Ovary (tissue), 3 donors: ENCODE data around the gene KIF1A.

Source experiments
- POLR2A ChIP-seq: fragments of 450-650 bp; IDR thresholded peaks from one replicate; pipeline ENCODE4 v1.6.1; 2017; ENCODE audit warnings: antibody characterized with exemption, mild to moderate bottlenecking, moderate library complexity
- TF ChIP-seq, protein P1 (sequence below), 3 donors: fragments of 450-650 bp in 2 of 3; fragments of 200-600 bp in 1 of 3; IDR thresholded peaks; one replicate each; pipeline versions ENCODE4 v1.5.1 to v1.8.0; 2016 to 2022; ENCODE audit warnings: antibody characterized with exemption in 3 of 3, mild to moderate bottlenecking in 1 of 3
- donor health status: DM: no; HTN: no; CAD: no.

DNA sequence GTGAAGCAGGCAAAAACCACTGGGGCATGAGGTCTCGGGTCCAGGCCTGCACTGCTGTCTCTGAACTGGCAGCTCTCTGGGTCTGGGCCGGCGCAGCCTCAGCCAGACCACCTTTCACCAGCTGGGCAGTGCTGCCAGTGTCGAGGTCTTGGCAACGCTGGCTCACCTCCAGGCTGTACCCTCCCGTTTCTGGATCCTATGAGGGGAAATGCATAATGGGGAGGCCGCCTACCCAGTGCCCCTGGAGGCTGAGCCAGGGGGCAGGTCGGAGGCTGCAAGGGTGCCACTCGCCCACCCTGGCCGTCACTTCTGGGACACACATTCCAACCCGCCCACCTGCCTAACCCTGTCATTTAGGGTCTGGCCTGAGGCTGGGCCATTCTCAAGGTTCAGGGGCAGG, 24.6 kb downstream of the KIF1A start:
- TF ChIP-seq, protein P1, sequence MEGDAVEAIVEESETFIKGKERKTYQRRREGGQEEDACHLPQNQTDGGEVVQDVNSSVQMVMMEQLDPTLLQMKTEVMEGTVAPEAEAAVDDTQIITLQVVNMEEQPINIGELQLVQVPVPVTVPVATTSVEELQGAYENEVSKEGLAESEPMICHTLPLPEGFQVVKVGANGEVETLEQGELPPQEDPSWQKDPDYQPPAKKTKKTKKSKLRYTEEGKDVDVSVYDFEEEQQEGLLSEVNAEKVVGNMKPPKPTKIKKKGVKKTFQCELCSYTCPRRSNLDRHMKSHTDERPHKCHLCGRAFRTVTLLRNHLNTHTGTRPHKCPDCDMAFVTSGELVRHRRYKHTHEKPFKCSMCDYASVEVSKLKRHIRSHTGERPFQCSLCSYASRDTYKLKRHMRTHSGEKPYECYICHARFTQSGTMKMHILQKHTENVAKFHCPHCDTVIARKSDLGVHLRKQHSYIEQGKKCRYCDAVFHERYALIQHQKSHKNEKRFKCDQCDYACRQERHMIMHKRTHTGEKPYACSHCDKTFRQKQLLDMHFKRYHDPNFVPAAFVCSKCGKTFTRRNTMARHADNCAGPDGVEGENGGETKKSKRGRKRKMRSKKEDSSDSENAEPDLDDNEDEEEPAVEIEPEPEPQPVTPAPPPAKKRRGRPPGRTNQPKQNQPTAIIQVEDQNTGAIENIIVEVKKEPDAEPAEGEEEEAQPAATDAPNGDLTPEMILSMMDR (IDR thresholded peaks at IDR 0.05), result no peak
- no peak for TF ChIP-seq POLR2A
